ENCODE data around the gene CLIP1.

DNA sequence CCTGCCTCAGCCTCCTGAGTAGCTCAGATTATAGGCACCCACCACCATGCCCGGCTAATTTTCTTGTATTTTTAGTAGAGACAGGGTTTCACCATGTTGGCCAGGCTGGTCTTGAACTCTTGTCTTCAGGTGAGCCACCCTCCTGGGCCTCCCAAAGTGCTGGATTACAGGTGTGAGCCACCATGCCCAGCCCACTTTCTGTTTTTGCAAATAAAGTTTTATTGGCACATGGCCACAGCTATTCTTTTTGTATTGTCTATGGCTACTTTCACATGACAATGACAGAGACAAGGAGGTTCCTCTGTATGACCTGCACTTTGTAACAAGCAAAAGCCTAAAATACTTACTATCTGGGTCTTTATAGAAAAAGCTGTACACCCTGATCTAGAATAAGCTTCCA is 176.9 kb downstream of the CLIP1 start:
- TF ChIP-seq, protein P1, sequence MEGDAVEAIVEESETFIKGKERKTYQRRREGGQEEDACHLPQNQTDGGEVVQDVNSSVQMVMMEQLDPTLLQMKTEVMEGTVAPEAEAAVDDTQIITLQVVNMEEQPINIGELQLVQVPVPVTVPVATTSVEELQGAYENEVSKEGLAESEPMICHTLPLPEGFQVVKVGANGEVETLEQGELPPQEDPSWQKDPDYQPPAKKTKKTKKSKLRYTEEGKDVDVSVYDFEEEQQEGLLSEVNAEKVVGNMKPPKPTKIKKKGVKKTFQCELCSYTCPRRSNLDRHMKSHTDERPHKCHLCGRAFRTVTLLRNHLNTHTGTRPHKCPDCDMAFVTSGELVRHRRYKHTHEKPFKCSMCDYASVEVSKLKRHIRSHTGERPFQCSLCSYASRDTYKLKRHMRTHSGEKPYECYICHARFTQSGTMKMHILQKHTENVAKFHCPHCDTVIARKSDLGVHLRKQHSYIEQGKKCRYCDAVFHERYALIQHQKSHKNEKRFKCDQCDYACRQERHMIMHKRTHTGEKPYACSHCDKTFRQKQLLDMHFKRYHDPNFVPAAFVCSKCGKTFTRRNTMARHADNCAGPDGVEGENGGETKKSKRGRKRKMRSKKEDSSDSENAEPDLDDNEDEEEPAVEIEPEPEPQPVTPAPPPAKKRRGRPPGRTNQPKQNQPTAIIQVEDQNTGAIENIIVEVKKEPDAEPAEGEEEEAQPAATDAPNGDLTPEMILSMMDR (IDR thresholded peaks at IDR 0.05): no peak
- no peak for TF ChIP-seq EZH2 (IDR thresholded peaks at IDR 0.05)

Data from neural progenitor cell (in vitro differentiated cells).